Breast epithelium (tissue), 4 donors: ENCODE data around the gene TFAM. TPM values are rescaled to one million over a fixed set of nuclear protein-coding genes. Genes with fewer than 3 reads are reported as not detected.
A peak's percentile ranks its signal among the peaks of the same experiment; 100 is the strongest.

Experiments used
- DNase-seq, 2 donors: peaks; one replicate each; pipeline ENCODE4 v3.0.0-alpha.2; 2019; ENCODE audit warnings: low spot score in 2 of 2
- H3K27ac ChIP-seq, 2 donors: fragments of 200-600 bp; sonication (generic) in 1 of 2; one replicate each; pipeline ENCODE4 v1.5.1; 2016 to 2019; ENCODE audit warnings: mild to moderate bottlenecking in 1 of 2
- H3K27me3 ChIP-seq, 2 donors: fragments of 200-600 bp; sonication (generic) in 1 of 2; one replicate each; pipeline versions ENCODE4 v1.5.1 to v1.6.0; 2017 to 2019; ENCODE audit warnings: control low read depth in 1 of 2, mild to moderate bottlenecking in 1 of 2
- H3K36me3 ChIP-seq: fragments of 200-600 bp; one replicate; pipeline ENCODE4 v1.5.1; 2019
- H3K4me1 ChIP-seq, 2 donors: fragments of 200-600 bp; sonication (generic); one replicate each; pipeline ENCODE4 v1.5.1; 2016 to 2019; ENCODE audit warnings: control low read depth in 1 of 2
- H3K4me3 ChIP-seq, 3 donors: fragments of 200-600 bp; sonication (generic); 1 replicate in 2 of 3; 2 replicates in 1 of 3; pipeline ENCODE4 v1.5.1; 2016 to 2019; ENCODE audit warnings: mild to moderate bottlenecking in 3 of 3, moderate library complexity in 2 of 3
- H3K9me3 ChIP-seq, 2 donors: fragments of 200-600 bp; sonication (generic) in 1 of 2; one replicate each; pipeline ENCODE4 v1.5.1; 2016 to 2019; ENCODE audit warnings: control low read depth in 1 of 2
- POLR2A ChIP-seq: fragments of 450-650 bp; IDR thresholded peaks from one replicate; pipeline ENCODE4 v1.6.1; 2016; ENCODE audit warnings: antibody characterized with exemption, mild to moderate bottlenecking, moderate library complexity
- POLR2AphosphoS5 ChIP-seq, 3 donors: sonication (generic); formaldehyde crosslinking; IDR thresholded peaks; one replicate each; pipeline ENCODE4 v1.6.1; 2017; ENCODE audit warnings: antibody characterized with exemption in 3 of 3
- intact Hi-C: fragments of 100-400 bp; cut with DNase I; formaldehyde crosslinking; loops from one replicate; pipeline ENCODE4 v1.15.1; 2023; ENCODE audit warnings: low total_unique reads
- total RNA-seq, 3 donors: library from RNA; depleted of rRNA; stranded (reverse); fragments of >200 nt; gene quantifications; one replicate each; pipeline ENCODE4 v1.1.0, GENCODE V29; 2016
- TF ChIP-seq, protein P1 (sequence below), 3 donors: fragments of 450-650 bp; IDR thresholded peaks; one replicate each; pipeline ENCODE4 v1.5.1; 2016 to 2017; ENCODE audit warnings: antibody characterized with exemption in 3 of 3, mild to moderate bottlenecking in 3 of 3, moderate library complexity in 3 of 3

Gene TFAM
- total RNA-seq, result 10 to 100 TPM; 15.8 to 30.1 (median 22.3) TPM

DNA sequence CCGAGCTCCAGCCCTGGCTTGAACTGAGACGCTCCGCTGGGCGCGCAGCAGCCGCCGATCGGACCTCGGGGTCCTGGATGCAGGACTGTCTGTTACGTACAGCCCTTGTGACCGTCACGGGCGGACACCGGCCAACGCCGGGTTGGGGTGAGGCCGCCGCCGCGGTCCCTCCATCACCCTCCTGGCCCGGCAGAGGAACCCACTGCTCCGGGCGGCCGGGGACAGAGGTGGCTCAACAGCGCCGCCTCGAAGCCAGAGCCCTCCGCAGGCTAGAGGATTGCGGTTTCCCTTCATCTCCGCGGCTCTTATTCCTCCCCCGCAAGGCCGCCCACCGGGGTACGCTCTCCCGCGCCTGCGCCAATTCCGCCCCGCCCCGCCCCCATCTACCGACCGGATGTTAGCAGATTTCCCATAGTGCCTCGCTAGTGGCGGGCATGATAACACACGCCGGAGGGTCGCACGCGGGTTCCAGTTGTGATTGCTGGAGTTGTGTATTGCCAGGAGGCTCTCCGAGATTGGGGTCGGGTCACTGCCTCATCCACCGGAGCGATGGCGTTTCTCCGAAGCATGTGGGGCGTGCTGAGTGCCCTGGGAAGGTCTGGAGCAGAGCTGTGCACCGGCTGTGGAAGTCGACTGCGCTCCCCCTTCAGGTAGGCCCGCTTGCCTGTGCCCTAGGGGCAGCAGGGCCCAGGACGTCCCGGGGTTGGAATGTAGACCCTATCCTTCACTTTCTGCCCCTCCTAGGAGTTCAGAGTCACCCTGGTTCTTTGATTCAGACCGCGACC is at the start of gene TFAM:
Gene TFAM, plus strand, starts transcription at position 412 of the 785 bp plus-strand sequence. Its CDS starts 138 bp downstream, at position 550.
- intact Hi-C loops, result no loop called here

DNA sequence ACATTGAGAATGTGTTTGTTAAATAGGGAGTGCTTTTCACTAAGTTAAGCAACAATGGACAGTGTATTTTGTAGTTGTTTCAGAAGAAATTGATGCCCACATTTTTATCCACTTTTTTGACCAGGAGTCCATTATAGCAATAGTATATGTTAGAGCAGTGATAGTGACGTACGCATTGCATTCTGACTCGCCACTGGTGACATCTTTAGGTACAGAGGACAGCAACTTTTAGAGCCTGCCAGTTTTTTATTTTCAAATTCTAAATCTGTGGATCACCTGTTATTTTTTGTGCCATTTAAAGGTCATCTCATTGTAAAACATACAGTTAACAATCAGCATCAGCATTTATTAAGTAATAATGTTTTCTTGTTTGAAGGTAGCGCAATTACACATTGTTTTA is 49.0 kb upstream of the TFAM start:
- no peaks in the 10 kb centered on the region for H3K4me1 ChIP-seq
- intact Hi-C loops, result no loop called here
- DNase-seq, result no peak
- H3K36me3 ChIP-seq, result no peaks in the 10 kb centered on the region
- no peaks in the 10 kb centered on the region for H3K27me3 ChIP-seq
- H3K27ac ChIP-seq, result no peak overlapping the region
- TF ChIP-seq, protein P1, sequence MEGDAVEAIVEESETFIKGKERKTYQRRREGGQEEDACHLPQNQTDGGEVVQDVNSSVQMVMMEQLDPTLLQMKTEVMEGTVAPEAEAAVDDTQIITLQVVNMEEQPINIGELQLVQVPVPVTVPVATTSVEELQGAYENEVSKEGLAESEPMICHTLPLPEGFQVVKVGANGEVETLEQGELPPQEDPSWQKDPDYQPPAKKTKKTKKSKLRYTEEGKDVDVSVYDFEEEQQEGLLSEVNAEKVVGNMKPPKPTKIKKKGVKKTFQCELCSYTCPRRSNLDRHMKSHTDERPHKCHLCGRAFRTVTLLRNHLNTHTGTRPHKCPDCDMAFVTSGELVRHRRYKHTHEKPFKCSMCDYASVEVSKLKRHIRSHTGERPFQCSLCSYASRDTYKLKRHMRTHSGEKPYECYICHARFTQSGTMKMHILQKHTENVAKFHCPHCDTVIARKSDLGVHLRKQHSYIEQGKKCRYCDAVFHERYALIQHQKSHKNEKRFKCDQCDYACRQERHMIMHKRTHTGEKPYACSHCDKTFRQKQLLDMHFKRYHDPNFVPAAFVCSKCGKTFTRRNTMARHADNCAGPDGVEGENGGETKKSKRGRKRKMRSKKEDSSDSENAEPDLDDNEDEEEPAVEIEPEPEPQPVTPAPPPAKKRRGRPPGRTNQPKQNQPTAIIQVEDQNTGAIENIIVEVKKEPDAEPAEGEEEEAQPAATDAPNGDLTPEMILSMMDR (IDR thresholded peaks at IDR 0.05), result no peak
- TF ChIP-seq POLR2AphosphoS5 (IDR thresholded peaks at IDR 0.05) (no peak), POLR2A (no peak)
- no peaks in the 10 kb centered on the region for H3K9me3 ChIP-seq
- H3K4me3 ChIP-seq, result peak overlapping the region in 1 of 3 donors; percentile 87

More for the DNA sequence above, at the start of gene TFAM:
- Histone ChIP-seq H3K4me3 (peak within 1 kb of the TSS; percentile 80 to 87 (median 81)), H3K27me3 (no peaks in the 10 kb centered on the region), H3K36me3 (peaks cover 14% of the 10 kb centered on the region), H3K4me1 (peaks cover 0 to 19% of the 10 kb centered on the region in 2 donors), H3K9me3 (no peaks in the 10 kb centered on the region), H3K27ac (peak within 1 kb of the TSS; percentile 90 to 93)
- peak; percentile 91 to 93 for DNase-seq
- TF ChIP-seq, protein P1 (IDR thresholded peaks at IDR 0.05), result peak in 2 of 3 donors; percentile 21 to 35
- TF ChIP-seq POLR2A (peak; percentile 87), POLR2AphosphoS5 (IDR thresholded peaks at IDR 0.05) (peak; percentile 76 to 90 (median 87))

DNA sequence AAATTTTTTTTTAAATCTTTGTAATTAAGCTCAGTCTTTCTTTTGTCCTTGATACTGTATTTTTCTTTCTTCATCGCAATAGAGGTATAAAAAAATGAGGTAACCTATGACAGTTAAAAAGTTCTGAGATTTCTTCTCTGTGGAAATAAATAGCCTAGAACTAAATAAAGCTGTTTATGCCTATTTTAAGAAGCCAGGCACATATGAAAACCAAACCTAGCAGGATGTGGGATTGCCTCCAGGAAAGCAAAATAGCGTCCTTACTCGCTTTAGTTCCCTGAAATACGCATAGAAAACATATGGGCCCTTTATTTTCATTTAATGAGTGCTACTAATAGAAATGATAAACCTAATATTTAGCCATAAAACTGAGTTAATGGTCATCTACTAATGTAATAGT is 43.8 kb upstream of the TFAM start:
- no peaks in the 10 kb centered on the region for H3K36me3 ChIP-seq
- H3K4me3 ChIP-seq, result no peak overlapping the region
- no peaks in the 10 kb centered on the region for H3K4me1 ChIP-seq
- DNase-seq, result no peak
- H3K27ac ChIP-seq, result no peak overlapping the region
- TF ChIP-seq, protein P1 (IDR thresholded peaks at IDR 0.05), result no peak
- TF ChIP-seq POLR2A, result no peak
- no peak for TF ChIP-seq POLR2AphosphoS5 (IDR thresholded peaks at IDR 0.05)
- no peaks in the 10 kb centered on the region for H3K9me3 ChIP-seq
- no peaks in the 10 kb centered on the region for H3K27me3 ChIP-seq
- intact Hi-C loops, result no loop called here

DNA sequence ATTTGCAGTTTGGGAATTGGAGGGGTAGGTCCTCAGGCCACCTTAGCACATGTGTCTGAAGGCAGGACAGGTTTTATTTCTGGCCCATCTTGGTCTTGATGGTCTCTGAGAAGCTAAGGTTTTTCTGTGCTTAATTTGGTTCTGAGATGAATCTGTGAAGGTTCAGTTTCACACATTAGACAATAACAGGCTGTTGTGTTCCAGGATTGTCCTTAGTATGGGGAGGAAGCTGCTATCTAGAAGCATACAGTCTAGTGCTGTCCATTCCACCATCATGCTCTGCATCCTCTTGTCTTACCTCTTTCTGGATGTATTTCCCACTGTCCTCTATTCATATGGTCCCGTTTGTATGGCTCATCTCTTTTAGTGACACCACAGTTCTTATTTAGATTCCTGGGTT is 43.3 kb upstream of the TFAM start:
- Histone ChIP-seq H3K27ac (no peak overlapping the region), H3K27me3 (no peaks in the 10 kb centered on the region), H3K4me1 (no peaks in the 10 kb centered on the region), H3K4me3 (no peak overlapping the region), H3K9me3 (no peaks in the 10 kb centered on the region), H3K36me3 (no peaks in the 10 kb centered on the region)
- intact Hi-C loops, result no loop called here
- TF ChIP-seq POLR2A, result no peak
- TF ChIP-seq POLR2AphosphoS5 (IDR thresholded peaks at IDR 0.05), result no peak
- TF ChIP-seq, protein P1 (IDR thresholded peaks at IDR 0.05), result no peak
- no peak for DNase-seq

DNA sequence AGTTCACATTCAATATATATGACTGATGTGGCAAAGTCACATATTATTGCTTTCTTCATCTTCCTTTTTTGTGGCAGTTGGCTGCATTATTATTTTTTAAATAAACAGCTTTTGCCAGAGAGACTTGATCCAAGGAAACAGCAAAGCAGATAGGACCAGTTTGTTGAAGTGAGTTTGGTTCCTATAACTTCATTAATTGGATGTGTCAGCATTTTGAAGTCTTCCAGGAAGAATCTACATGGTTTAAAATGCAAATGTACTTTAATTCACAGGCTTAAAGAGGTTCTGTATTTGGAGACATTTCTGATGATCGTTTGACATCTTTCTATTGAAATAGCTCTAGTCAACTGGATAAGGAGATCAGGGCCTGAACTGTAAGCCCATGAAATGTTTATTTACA is 37.2 kb upstream of the TFAM start:
- H3K36me3 ChIP-seq, result no peaks in the 10 kb centered on the region
- no peaks in the 10 kb centered on the region for H3K27me3 ChIP-seq
- no peaks in the 10 kb centered on the region for H3K4me1 ChIP-seq
- H3K27ac ChIP-seq, result no peak overlapping the region
- TF ChIP-seq, protein P1 (IDR thresholded peaks at IDR 0.05), result no peak
- TF ChIP-seq POLR2AphosphoS5 (IDR thresholded peaks at IDR 0.05), result no peak
- intact Hi-C loops, result no loop called here
- no peak for DNase-seq
- no peak overlapping the region for H3K4me3 ChIP-seq
- no peaks in the 10 kb centered on the region for H3K9me3 ChIP-seq
